ENCODE measurements around the gene SOSTDC1. TPM values are rescaled to one million over a fixed set of nuclear protein-coding genes. Genes with fewer than 3 reads are reported as not detected.

SOSTDC1 gene, protein sequence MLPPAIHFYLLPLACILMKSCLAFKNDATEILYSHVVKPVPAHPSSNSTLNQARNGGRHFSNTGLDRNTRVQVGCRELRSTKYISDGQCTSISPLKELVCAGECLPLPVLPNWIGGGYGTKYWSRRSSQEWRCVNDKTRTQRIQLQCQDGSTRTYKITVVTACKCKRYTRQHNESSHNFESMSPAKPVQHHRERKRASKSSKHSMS
- 0.46 TPM in 1 of 2 replicates, not detected in the other for total RNA-seq

DNA sequence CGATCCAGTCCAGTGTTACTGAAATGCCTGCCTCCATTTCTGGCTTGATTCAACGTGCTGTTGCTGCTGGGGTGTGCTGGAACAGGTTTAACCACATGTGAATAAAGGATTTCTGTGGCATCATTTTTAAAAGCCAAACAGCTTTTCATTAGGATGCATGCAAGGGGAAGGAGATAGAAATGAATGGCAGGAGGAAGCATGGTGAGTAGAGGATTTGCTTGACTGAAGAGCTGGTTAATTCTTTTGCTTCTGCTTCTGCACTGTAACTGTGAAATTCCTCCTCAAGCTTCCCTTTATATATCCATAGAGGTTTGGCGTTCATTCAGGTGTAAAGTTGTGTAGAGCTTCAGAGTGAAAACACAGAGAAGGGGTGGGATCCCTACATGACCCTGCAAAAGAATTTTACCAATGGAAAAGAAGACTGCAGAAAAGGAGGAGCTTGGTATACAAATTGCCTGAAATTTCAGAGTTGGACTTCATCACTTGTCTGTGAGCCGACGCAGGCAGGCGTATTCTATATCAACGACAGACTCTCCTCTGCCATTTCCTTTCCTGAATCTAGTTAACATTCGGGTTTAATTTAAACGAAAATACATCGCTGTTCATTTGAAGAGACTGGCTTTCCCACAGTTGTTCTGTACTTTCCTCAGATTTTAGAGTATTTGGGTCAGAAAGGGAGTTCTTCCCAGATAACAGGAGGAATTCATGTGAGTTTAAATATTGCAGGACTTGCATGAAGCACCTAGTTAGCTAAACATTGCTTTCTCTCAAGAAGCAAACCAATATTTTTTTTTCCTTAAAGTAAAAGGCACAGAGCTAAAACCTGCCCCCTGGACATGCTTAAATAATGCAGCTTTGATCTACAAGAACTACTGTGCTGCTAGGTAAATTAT lies at the start of gene SOSTDC1:
TSS of gene SOSTDC1 (minus strand) at position 270 of the 893 bp plus-strand sequence. CDS start at position 200, 70 bp downstream.

DNA sequence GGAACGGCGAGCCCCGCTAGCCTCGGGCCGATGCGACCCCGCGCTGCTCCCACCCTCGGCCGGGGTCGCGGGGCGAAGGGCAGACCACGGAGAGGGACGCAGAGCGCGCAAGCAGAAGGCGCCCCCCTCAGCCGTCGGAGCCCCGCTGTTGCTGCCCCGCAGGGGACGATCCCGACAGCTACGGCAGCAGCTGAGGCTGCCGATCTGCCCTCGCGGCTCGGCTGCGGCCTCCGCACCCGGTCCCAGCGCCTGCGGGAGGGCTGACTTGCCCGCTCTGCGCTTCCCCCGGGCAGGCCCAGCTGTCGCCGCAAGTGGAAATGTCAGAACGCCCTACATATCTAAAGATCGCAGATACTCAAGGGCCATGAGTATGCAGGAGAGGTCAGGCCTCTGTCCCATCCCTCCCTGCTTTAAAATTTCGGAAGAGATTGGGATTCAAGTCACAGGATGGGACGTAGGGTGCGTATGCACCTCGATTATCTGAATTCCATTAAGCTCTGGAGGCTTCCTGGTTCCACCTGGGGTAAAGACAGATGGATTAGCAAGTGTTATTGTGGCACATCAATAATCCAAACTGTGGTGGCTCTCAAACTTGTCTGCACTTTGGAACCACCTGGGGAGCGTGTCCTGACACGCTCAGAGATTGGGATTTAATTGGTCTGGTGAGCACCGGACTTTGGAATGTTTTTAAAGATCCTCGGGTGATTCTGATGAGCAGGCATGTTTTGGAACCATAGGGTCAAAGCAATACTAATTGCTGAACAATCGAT lies 44.0 kb downstream of the SOSTDC1 start, which contains the start of gene CRPPA:
TSS of gene CRPPA (minus strand) at position 206 of the 770 bp plus-strand sequence. CDS start 216 bp downstream, outside the sequence.

Other genes starting within 250 kb of the SOSTDC1 start
- gene CRPPA, start 44.2 kb downstream of the SOSTDC1 start, total RNA-seq: 0.19 and 0.31 TPM in 2 replicates
- gene LRRC72, start 61.1 kb upstream of the SOSTDC1 start, total RNA-seq: not detected in 2 replicates
- 5.5 and 7.0 TPM in 2 replicates for gene ANKMY2, start 180.0 kb upstream of the SOSTDC1 start, total RNA-seq
- 103 and 142 TPM in 2 replicates for gene BZW2, start 180.4 kb upstream of the SOSTDC1 start, total RNA-seq

All from hair follicular keratinocyte (primary cell).